OCI-LY7 (cell line): ENCODE results near the gene HEPN1. TPM values are rescaled to one million over a fixed set of nuclear protein-coding genes. Genes with fewer than 3 reads are reported as not detected.

ENCODE experiments used
- BruUV-seq: library from RNA; stranded (reverse); fragments of 400-500 nt; replicated peaks from 2 replicates; lab custom pipeline; 2021; lab: Mats Ljungman, UMichigan
- CTCF ChIA-PET: fragments of 300-600 bp; sonication (Branson Sonifier 250); formaldehyde crosslinking; loops from one replicate; lab custom pipeline; 2022; ENCODE audit warnings: antibody characterized with exemption; ENCODE audit not compliant: unreplicated experiment; lab: Charles Lee
- POLR2A ChIA-PET: fragments of 300-600 bp; sonication (Branson Sonifier 250); formaldehyde crosslinking; loops from one replicate; lab custom pipeline; 2022; ENCODE audit warnings: antibody characterized with exemption; lab: Charles Lee
- DNase-seq: peaks from one replicate; pipeline ENCODE4 v3.0.0-alpha.2; 2015; ENCODE audit warnings: low spot score
- H2AFZ ChIP-seq: fragments of 200-600 bp; sonication (generic), shearing (Covaris generic); 2 replicates; pipeline ENCODE4 v1.6.1; 2014; ENCODE audit warnings: mild to moderate bottlenecking, antibody characterized with exemption, low read length, moderate library complexity
- H3K27ac ChIP-seq: fragments of 200-600 bp; sonication (generic); 2 replicates; pipeline ENCODE4 v1.5.1; 2014; ENCODE audit warnings: mixed run types, low read depth, mild to moderate bottlenecking, moderate library complexity, low read length, inconsistent platforms; ENCODE audit not compliant: poor library complexity, severe bottlenecking
- H3K36me3 ChIP-seq: fragments of 200-600 bp; sonication (generic); 2 replicates; pipeline ENCODE4 v1.6.1; 2014; ENCODE audit warnings: mild to moderate bottlenecking, antibody characterized with exemption, low read length, moderate library complexity, mixed read lengths; ENCODE audit not compliant: insufficient read depth
- H3K4me1 ChIP-seq: fragments of 200-600 bp; sonication (generic); 2 replicates; pipeline ENCODE4 v1.5.1; 2014; ENCODE audit warnings: mild to moderate bottlenecking, low read length; ENCODE audit not compliant: insufficient read depth, poor library complexity, severe bottlenecking
- H3K4me2 ChIP-seq: fragments of 200-600 bp; sonication (generic); 2 replicates; pipeline ENCODE4 v1.6.1; 2014; ENCODE audit warnings: mild to moderate bottlenecking, low read length
- H3K4me3 ChIP-seq: fragments of 200-600 bp; sonication (generic); 2 replicates; pipeline ENCODE4 v1.5.1; 2014; ENCODE audit warnings: mild to moderate bottlenecking, low read depth, low read length; ENCODE audit not compliant: poor library complexity, severe bottlenecking
- H3K79me2 ChIP-seq: fragments of 200-600 bp; sonication (generic); 2 replicates; pipeline ENCODE4 v1.6.1; 2016; ENCODE audit warnings: low read depth, mild to moderate bottlenecking, low read length, moderate library complexity, mixed read lengths; ENCODE audit not compliant: insufficient read depth
- H3K9me2 ChIP-seq: fragments of 200-600 bp; sonication (generic); 2 replicates; pipeline ENCODE4 v1.6.1; 2016; ENCODE audit warnings: mild to moderate bottlenecking, low read length, mixed read lengths; ENCODE audit not compliant: insufficient read depth
- H3K9me3 ChIP-seq: fragments of 200-600 bp; sonication (generic); 2 replicates; pipeline ENCODE4 v1.6.1; 2014; ENCODE audit warnings: mild to moderate bottlenecking, mixed run types, low read length, mixed read lengths
- H4K20me1 ChIP-seq: fragments of 200-600 bp; sonication (generic); 2 replicates; pipeline ENCODE4 v1.6.1; 2014; ENCODE audit warnings: mild to moderate bottlenecking, antibody characterized with exemption, low read length, moderate library complexity, mixed read lengths; ENCODE audit not compliant: insufficient read depth
- CTCF ChIP-seq: fragments of 200-600 bp; sonication (generic); conservative IDR thresholded peaks from 2 replicates; pipeline ENCODE4 v1.5.1; 2014; ENCODE audit warnings: mild to moderate bottlenecking, antibody characterized with exemption, low read length, moderate library complexity, mixed read lengths
- EZH2phosphoT487 ChIP-seq: fragments of 200-600 bp; sonication (generic); IDR thresholded peaks from 2 replicates; pipeline ENCODE4 v1.6.1; 2018; ENCODE audit warnings: low read depth, borderline replicate concordance, mild to moderate bottlenecking, mixed run types, antibody characterized with exemption, low read length, moderate library complexity, mixed read lengths
- intact Hi-C: fragments of 100-400 bp; cut with micrococcal nuclease; formaldehyde crosslinking; loops from one replicate; pipeline ENCODE4 v1.10.0; 2022; ENCODE audit not compliant: unreplicated experiment
- total RNA-seq, 2 experiments: library from RNA; depleted of rRNA in 1 of 2; stranded (reverse); fragments of >200 nt in 1 of 2; shearing (Covaris generic) in 1 of 2; gene quantifications; 2 replicates each; pipeline ENCODE4 v1.2.3, GENCODE V29; 2014 to 2022

The HEPN1 gene
- total RNA-seq, 2 experiments from 2014 or later, result not detected

DNA sequence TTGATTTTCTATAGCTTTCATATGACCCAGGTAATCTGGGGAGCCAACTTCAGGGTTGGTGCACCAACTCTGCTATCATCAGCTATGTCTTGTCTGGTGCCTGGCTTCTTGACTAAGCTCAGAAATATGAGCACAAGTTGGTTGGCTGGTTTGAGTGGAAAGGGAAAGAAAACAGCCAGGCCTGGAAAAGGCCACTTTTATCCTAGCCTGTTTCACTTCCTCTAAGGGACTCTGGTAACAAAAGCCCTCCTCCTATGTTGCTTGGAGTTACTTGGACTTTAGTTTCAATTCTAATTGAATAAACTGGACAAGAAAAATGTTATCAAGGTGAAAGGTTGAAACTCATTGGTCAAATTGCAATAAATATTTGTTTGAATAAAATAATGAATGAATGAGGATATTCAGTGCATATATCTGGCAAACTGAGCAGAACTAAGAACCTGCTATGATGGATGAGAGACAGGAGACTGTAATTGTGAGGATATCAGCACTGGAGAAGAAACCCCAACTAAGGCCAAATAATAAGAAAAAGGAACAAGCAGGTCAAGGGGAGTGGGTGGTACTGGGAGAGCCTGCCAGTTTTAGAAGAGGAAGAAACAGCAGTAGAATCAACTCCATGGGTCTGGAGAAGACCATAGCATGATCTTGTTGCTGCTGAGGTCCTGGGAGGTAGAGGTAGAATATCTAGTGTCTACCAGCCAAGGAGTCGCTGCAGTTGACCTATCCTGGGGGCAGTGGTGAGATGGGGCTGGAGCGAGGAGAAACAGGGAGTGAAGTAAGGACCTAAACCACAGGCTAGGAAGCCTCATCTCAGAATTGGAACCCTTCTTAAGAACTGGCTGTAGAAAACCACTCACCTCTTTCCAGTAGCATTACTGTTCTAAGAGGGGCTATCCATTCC, 29.6 kb upstream of the HEPN1 start:
- Histone ChIP-seq H3K27ac (no peak overlapping the region), H3K79me2 (no peaks in the 10 kb centered on the region), H3K4me2 (no peak overlapping the region), H3K9me3 (no peaks in the 10 kb centered on the region), H3K36me3 (no peaks in the 10 kb centered on the region), H3K9me2 (no peaks in the 10 kb centered on the region), H3K4me1 (no peaks in the 10 kb centered on the region), H2AFZ (no peak overlapping the region), H4K20me1 (no peaks in the 10 kb centered on the region), H3K4me3 (no peak overlapping the region)
- ChIA-PET POLR2A (interaction anchor here (0.6 kb wide), 1 partner anchor 363 kb away, joined by 3 read pairs; no protein-coding TSS in a partner anchor), CTCF (no interaction called here)
- BruUV-seq, result no TSS peak
- no peak for TF ChIP-seq EZH2phosphoT487
- no peak for TF ChIP-seq CTCF
- no peak for DNase-seq
- intact Hi-C loops, result no loop called here

DNA sequence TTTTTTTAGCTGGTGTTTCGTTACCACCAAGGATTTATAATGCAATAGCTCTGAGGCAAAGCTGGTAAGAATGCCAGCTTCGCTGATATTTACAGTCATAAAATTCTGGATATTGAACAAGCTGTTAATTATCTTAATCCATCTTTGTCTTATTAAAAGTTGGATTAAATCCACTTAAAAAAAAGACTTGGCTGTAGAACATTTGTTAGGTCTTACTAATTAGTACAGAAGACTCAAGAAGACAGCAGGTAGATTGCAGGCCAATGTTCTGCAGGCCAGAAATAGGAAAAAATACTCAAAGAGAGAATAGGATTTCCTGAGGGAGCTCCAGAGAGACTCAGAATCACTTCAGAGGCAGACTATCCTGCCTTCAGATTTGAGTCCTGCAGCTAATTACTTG, 28.9 kb upstream of the HEPN1 start:
- H3K4me2 ChIP-seq, result no peak overlapping the region
- no peaks in the 10 kb centered on the region for H4K20me1 ChIP-seq
- H3K4me3 ChIP-seq, result no peak overlapping the region
- no peak for DNase-seq
- H3K4me1 ChIP-seq, result no peaks in the 10 kb centered on the region
- H3K9me3 ChIP-seq, result no peaks in the 10 kb centered on the region
- no peak overlapping the region for H2AFZ ChIP-seq
- H3K27ac ChIP-seq, result no peak overlapping the region
- H3K9me2 ChIP-seq, result no peaks in the 10 kb centered on the region
- intact Hi-C loops, result no loop called here
- H3K36me3 ChIP-seq, result no peaks in the 10 kb centered on the region
- POLR2A ChIA-PET, result interaction anchor here (0.6 to 1.4 kb wide), 3 partner anchors 9 to 363 kb away, joined by 3 to 5 read pairs (median 4); no protein-coding TSS in a partner anchor
- H3K79me2 ChIP-seq, result no peaks in the 10 kb centered on the region
- CTCF ChIA-PET, result no interaction called here
- no TSS peak for BruUV-seq
- TF ChIP-seq EZH2phosphoT487 (no peak), CTCF (no peak)
